Mesothelial cell of epicardium (in vitro differentiated cells): Measurements from ENCODE around the gene ITGB8. TPM values are rescaled to one million over a fixed set of nuclear protein-coding genes. Genes with fewer than 3 reads are reported as not detected.
A peak's percentile ranks its signal among the peaks of the same experiment; 100 is the strongest.
"Not testable (repeated sequence)": the region's sequence is repeated elsewhere in the genome, so short reads cannot be mapped to it uniquely, and the experiment has no call there.

Source experiments
- DNase-seq, 2 experiments: peaks; one replicate each; pipeline ENCODE4 v3.0.0; 2021; ENCODE audit warnings: low spot score in 2 of 2; ENCODE audit not compliant: unreplicated experiment in 2 of 2
- H3K27ac Mint-ChIP-seq: 2 replicates; pipeline ENCODE4 v1.8.0; 2021; ENCODE audit warnings: mixed read lengths
- H3K27me3 Mint-ChIP-seq: 2 replicates; pipeline ENCODE4 v1.8.0; 2021; ENCODE audit warnings: low read depth, mixed read lengths
- H3K36me3 Mint-ChIP-seq: 2 replicates; pipeline ENCODE4 v1.8.0; 2021; ENCODE audit warnings: mixed read lengths
- H3K4me1 Mint-ChIP-seq: 2 replicates; pipeline ENCODE4 v1.8.0; 2021; ENCODE audit warnings: mixed read lengths
- H3K4me3 Mint-ChIP-seq: 2 replicates; pipeline ENCODE4 v1.8.0; 2021; ENCODE audit warnings: mild to moderate bottlenecking, moderate library complexity, mixed read lengths
- H3K9me3 Mint-ChIP-seq: 2 replicates; pipeline ENCODE4 v1.8.0; 2021; ENCODE audit warnings: mixed read lengths
- CTCF ChIP-seq: fragments of 200-600 bp; sonication (generic); IDR thresholded peaks from one replicate; pipeline ENCODE4 v1.5.0; 2021; ENCODE audit warnings: antibody characterized with exemption; ENCODE audit not compliant: unreplicated experiment
- total RNA-seq: library from RNA; stranded (reverse); gene quantifications from 3 replicates; pipeline ENCODE4 v1.2.1, GENCODE V29; 2021

Gene ITGB8
- total RNA-seq, 1 donor from 2014 or later: 15.6 TPM

- Mint-ChIP-seq H3K4me3 (no peak overlapping the region), H3K27me3 (no peaks in the 10 kb centered on the region), H3K36me3 (peaks cover 12% of the 10 kb centered on the region), H3K4me1 (no peaks in the 10 kb centered on the region), H3K27ac (no peak overlapping the region), H3K9me3 (no peaks in the 10 kb centered on the region)
- no peak for DNase-seq
- TF ChIP-seq CTCF: no peak
These were observed 43.7 kb downstream of the ITGB8 start for GRCh38 chr7:20374399-20374798.

- no peak for TF ChIP-seq CTCF
- no peak for DNase-seq
- Mint-ChIP-seq H3K9me3 (peaks cover 4% of the 10 kb centered on the region), H3K4me1 (no peaks in the 10 kb centered on the region), H3K36me3 (peaks cover 32% of the 10 kb centered on the region), H3K27me3 (no peaks in the 10 kb centered on the region), H3K4me3 (no peak overlapping the region), H3K27ac (no peak overlapping the region)
These were observed 46.1 kb downstream of the ITGB8 start for GRCh38 chr7:20376796-20377195.

GRCh38 chr7:20381406-20382034 lies 50.8 kb downstream of the ITGB8 start:
- Mint-ChIP-seq H3K4me3 (no peak overlapping the region), H3K4me1 (peaks cover 22% of the 10 kb centered on the region), H3K27ac (no peak overlapping the region), H3K9me3 (peaks cover 4% of the 10 kb centered on the region), H3K27me3 (no peaks in the 10 kb centered on the region), H3K36me3 (peaks cover 33% of the 10 kb centered on the region)
- no peak for DNase-seq
- no peak for TF ChIP-seq CTCF

GRCh38 chr7:20383351-20383750 lies 52.7 kb downstream of the ITGB8 start:
- H3K9me3 Mint-ChIP-seq: peaks cover 4% of the 10 kb centered on the region
- TF ChIP-seq CTCF: no peak
- DNase-seq: no peak
- peaks cover 33% of the 10 kb centered on the region for H3K36me3 Mint-ChIP-seq
- H3K27ac Mint-ChIP-seq: no peak overlapping the region
- no peaks in the 10 kb centered on the region for H3K27me3 Mint-ChIP-seq
- no peak overlapping the region for H3K4me3 Mint-ChIP-seq
- H3K4me1 Mint-ChIP-seq: peaks cover 33% of the 10 kb centered on the region

- H3K4me1 Mint-ChIP-seq: peaks cover 36% of the 10 kb centered on the region
- peaks cover 26% of the 10 kb centered on the region for H3K36me3 Mint-ChIP-seq
- H3K27me3 Mint-ChIP-seq: no peaks in the 10 kb centered on the region
- no peak for DNase-seq
- no peak overlapping the region for H3K27ac Mint-ChIP-seq
- peaks cover 4% of the 10 kb centered on the region for H3K9me3 Mint-ChIP-seq
- no peak overlapping the region for H3K4me3 Mint-ChIP-seq
- no peak for TF ChIP-seq CTCF
These were observed 54.4 kb downstream of the ITGB8 start for GRCh38 chr7:20385126-20385525.

GRCh38 chr7:20388084-20388483 lies 57.4 kb downstream of the ITGB8 start:
- TF ChIP-seq CTCF: no peak
- Mint-ChIP-seq H3K36me3 (peaks cover 18% of the 10 kb centered on the region), H3K4me1 (peaks cover 33% of the 10 kb centered on the region), H3K27me3 (no peaks in the 10 kb centered on the region), H3K4me3 (no peak overlapping the region), H3K27ac (peak overlapping the region; percentile 64), H3K9me3 (no peaks in the 10 kb centered on the region)
- DNase-seq: no peak

DNA sequence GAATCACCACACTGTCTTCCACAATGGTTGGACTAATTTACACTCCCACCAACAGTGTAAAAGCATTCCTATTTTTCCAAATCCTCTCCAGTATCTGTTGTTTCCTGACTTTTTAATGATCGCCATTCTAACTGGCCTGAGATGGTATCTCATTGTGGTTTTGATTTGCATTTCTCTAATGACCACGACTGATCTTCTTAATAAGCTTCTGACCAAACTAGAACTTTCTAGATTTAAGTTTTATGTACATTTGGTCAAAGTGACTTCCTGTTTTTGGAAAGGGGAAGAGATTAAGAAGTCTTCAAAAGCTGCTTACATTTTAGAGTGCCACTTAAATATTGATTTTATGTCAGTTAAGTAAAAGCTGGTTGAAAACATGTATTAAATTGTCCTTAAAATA lies 58.5 kb downstream of the ITGB8 start:
- H3K4me3 Mint-ChIP-seq, H3K9me3 Mint-ChIP-seq, DNase-seq, H3K27ac Mint-ChIP-seq, H3K27me3 Mint-ChIP-seq: not testable (repeated sequence)
- H3K4me1 Mint-ChIP-seq: peaks cover 22% of the 10 kb centered on the region
- peaks cover 22% of the 10 kb centered on the region for H3K36me3 Mint-ChIP-seq
